Measurements from ENCODE around the gene DEPDC4.

GRCh38 chr12:100273782-100274181 is 6.9 kb upstream of the DEPDC4 start:
- TF ChIP-seq CEBPB (IDR thresholded peaks at IDR 0.05), result no peak
- no peak for TF ChIP-seq YY1 (IDR thresholded peaks at IDR 0.05; ENCODE audit: low read depth)
- no peak for TF ChIP-seq EP300 (IDR thresholded peaks at IDR 0.05; ENCODE audit: borderline replicate concordance)
- TF ChIP-seq TAF1 (IDR thresholded peaks at IDR 0.05; ENCODE audit: low read depth), result no peak
- TF ChIP-seq REST (IDR thresholded peaks at IDR 0.05; ENCODE audit: low read depth), result no peak
- no peak for TF ChIP-seq FOXM1 (IDR thresholded peaks at IDR 0.05; ENCODE audit: borderline replicate concordance, low read depth)
